ENCODE data around the gene TBC1D14.

- TF ChIP-seq POLR2A (IDR thresholded peaks at IDR 0.05) (no peak), CTCF (IDR thresholded peaks at IDR 0.05) (no peak)
Observed at GRCh38 chr4:6942238-6942800, 32.7 kb downstream of the TBC1D14 start.

Measured in right lobe of liver (tissue), 4 donors.